AG04450 (cell line): ENCODE results near the gene RAVER1. TPM values are rescaled to one million over a fixed set of nuclear protein-coding genes. Genes with fewer than 3 reads are reported as not detected.

Experiments used
- CTCF ChIA-PET: fragments of 300-600, 350-600 bp; formaldehyde crosslinking; extraction: SDS; loops from one replicate; lab custom pipeline; 2022; ENCODE audit warnings: antibody characterized with exemption, inconsistent platforms; lab: Charles Lee
- POLR2A ChIA-PET: fragments of 350-600 bp; formaldehyde crosslinking; extraction: SDS; loops from one replicate; lab custom pipeline; 2021; ENCODE audit warnings: antibody characterized with exemption, inconsistent platforms; lab: Yijun Ruan, JAX
- DNase-seq: peaks from one replicate; pipeline ENCODE4 v3.0.0-alpha.2; 2011; ENCODE audit warnings: low read depth, low spot score
- H3K27ac ChIP-seq: one replicate; pipeline ENCODE4 v1.5.1; 2012; ENCODE audit warnings: low read depth, low read length, control low read depth
- H3K27me3 ChIP-seq: one replicate; pipeline ENCODE4 v1.6.0; 2012; ENCODE audit warnings: low read length; ENCODE audit not compliant: control insufficient read depth, insufficient read depth
- H3K4me3 ChIP-seq: 2 replicates; pipeline ENCODE4 v1.5.1; 2011; ENCODE audit warnings: mild to moderate bottlenecking, low read depth, low read length, control low read depth
- H3K9me3 ChIP-seq: 2 replicates; pipeline ENCODE4 v1.5.1; 2012; ENCODE audit warnings: low read length; ENCODE audit not compliant: control insufficient read depth, insufficient read depth
- polyA plus RNA-seq: library from polyadenylated mRNA; depleted of rRNA; stranded (reverse); fragments of >200 nt; gene quantifications from 2 replicates; pipeline ENCODE4 v1.2.3, GENCODE V29; 2011
- TF ChIP-seq, protein P1 (sequence below): IDR thresholded peaks from 2 replicates; pipeline ENCODE4 v1.5.1; 2011; ENCODE audit warnings: low read depth, low read length, control low read depth, inconsistent platforms

RAVER1 gene
- polyA plus RNA-seq, 1 experiment = 2.2 TPM

DNA sequence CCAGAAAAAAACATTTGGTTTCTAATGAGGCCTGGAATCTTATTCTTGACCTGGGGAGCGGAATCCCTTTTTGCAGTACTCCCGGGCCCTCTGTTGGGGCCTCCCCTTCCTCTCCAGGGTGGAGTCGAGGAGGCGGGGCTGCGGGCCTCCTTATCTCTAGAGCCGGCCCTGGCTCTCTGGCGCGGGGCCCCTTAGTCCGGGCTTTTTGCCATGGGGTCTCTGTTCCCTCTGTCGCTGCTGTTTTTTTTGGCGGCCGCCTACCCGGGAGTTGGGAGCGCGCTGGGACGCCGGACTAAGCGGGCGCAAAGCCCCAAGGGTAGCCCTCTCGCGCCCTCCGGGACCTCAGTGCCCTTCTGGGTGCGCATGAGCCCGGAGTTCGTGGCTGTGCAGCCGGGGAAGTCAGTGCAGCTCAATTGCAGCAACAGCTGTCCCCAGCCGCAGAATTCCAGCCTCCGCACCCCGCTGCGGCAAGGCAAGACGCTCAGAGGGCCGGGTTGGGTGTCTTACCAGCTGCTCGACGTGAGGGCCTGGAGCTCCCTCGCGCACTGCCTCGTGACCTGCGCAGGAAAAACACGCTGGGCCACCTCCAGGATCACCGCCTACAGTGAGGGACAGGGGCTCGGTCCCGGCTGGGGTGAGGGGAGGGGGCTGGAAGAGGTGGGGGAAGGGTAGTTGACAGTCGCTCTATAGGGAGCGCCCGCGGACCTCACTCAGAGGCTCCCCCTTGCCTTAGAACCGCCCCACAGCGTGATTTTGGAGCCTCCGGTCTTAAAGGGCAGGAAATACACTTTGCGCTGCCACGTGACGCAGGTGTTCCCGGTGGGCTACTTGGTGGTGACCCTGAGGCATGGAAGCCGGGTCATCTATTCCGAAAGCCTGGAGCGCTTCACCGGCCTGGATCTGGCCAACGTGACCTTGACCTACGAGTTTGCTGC lies 46.3 kb downstream of the RAVER1 start, which contains the start of gene ICAM4:
Gene ICAM4, plus strand, starts transcription at position 153 of the 935 bp plus-strand sequence. Its CDS starts 58 bp downstream, at position 211.
- Histone ChIP-seq H3K4me3 (peak within 1 kb of the TSS; percentile 7; the same call in 1 of the 2 replicates), H3K9me3 (no peaks in the 10 kb centered on the region; the same call in 1 of the 2 replicates), H3K27ac (peak within 1 kb of the TSS; percentile 21), H3K27me3 (no peaks in the 10 kb centered on the region)
- ChIA-PET CTCF (interaction anchor here (0.7 to 2.1 kb wide), 4 partner anchors 18 to 161 kb away, joined by 3 to 8 read pairs (median 4); no protein-coding TSS in a partner anchor), POLR2A (interaction anchor here (0.7 to 1.4 kb wide), 5 partner anchors 10 to 47 kb away, joined by 3 to 12 read pairs (median 5); partner anchors contain the start of genes ICAM1 and RAVER1)
- TF ChIP-seq, protein P1, sequence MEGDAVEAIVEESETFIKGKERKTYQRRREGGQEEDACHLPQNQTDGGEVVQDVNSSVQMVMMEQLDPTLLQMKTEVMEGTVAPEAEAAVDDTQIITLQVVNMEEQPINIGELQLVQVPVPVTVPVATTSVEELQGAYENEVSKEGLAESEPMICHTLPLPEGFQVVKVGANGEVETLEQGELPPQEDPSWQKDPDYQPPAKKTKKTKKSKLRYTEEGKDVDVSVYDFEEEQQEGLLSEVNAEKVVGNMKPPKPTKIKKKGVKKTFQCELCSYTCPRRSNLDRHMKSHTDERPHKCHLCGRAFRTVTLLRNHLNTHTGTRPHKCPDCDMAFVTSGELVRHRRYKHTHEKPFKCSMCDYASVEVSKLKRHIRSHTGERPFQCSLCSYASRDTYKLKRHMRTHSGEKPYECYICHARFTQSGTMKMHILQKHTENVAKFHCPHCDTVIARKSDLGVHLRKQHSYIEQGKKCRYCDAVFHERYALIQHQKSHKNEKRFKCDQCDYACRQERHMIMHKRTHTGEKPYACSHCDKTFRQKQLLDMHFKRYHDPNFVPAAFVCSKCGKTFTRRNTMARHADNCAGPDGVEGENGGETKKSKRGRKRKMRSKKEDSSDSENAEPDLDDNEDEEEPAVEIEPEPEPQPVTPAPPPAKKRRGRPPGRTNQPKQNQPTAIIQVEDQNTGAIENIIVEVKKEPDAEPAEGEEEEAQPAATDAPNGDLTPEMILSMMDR = no peak
- DNase-seq = no peak

DNA sequence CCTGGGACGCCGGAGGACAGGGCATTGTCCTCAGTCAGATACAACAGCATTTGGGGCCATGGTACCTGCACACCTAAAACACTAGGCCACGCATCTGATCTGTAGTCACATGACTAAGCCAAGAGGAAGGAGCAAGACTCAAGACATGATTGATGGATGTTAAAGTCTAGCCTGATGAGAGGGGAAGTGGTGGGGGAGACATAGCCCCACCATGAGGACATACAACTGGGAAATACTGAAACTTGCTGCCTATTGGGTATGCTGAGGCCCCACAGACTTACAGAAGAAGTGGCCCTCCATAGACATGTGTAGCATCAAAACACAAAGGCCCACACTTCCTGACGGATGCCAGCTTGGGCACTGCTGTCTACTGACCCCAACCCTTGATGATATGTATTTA lies 47.9 kb downstream of the RAVER1 start:
- CTCF ChIA-PET = interaction anchor here (1.1 to 2.1 kb wide), 3 partner anchors 16 to 132 kb away, joined by 3 to 8 read pairs (median 4); no protein-coding TSS in a partner anchor
- TF ChIP-seq, protein P1 = no peak
- POLR2A ChIA-PET = interaction anchor here (1.2 to 1.4 kb wide), 3 partner anchors 8 to 49 kb away, joined by 5 to 12 read pairs (median 11); partner anchors contain the start of genes ICAM1 and RAVER1

DNA sequence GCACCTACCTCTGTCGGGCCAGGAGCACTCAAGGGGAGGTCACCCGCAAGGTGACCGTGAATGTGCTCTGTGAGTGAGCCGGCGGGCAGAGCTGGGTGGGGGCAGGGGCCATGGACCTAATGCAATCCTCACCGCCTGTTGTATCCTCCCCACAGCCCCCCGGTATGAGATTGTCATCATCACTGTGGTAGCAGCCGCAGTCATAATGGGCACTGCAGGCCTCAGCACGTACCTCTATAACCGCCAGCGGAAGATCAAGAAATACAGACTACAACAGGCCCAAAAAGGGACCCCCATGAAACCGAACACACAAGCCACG lies 48.4 kb downstream of the RAVER1 start:
- no peak overlapping the region for H3K4me3 ChIP-seq
- H3K27ac ChIP-seq = no peak overlapping the region
- ChIA-PET CTCF (interaction anchor here (2.1 kb wide), 1 partner anchor 104 kb away, joined by 8 read pairs; no protein-coding TSS in a partner anchor), POLR2A (no interaction called here)
- TF ChIP-seq, protein P1 = no peak
- no peaks in the 10 kb centered on the region for H3K27me3 ChIP-seq
- DNase-seq = no peak
- H3K9me3 ChIP-seq = no peaks in the 10 kb centered on the region; the same call in 1 of the 2 replicates

More for the DNA sequence above, 47.9 kb downstream of the RAVER1 start:
- no peak overlapping the region for H3K27ac ChIP-seq
- no peak overlapping the region for H3K4me3 ChIP-seq
- no peaks in the 10 kb centered on the region for H3K27me3 ChIP-seq
- DNase-seq = no peak
- H3K9me3 ChIP-seq = no peaks in the 10 kb centered on the region; the same call in 1 of the 2 replicates

DNA sequence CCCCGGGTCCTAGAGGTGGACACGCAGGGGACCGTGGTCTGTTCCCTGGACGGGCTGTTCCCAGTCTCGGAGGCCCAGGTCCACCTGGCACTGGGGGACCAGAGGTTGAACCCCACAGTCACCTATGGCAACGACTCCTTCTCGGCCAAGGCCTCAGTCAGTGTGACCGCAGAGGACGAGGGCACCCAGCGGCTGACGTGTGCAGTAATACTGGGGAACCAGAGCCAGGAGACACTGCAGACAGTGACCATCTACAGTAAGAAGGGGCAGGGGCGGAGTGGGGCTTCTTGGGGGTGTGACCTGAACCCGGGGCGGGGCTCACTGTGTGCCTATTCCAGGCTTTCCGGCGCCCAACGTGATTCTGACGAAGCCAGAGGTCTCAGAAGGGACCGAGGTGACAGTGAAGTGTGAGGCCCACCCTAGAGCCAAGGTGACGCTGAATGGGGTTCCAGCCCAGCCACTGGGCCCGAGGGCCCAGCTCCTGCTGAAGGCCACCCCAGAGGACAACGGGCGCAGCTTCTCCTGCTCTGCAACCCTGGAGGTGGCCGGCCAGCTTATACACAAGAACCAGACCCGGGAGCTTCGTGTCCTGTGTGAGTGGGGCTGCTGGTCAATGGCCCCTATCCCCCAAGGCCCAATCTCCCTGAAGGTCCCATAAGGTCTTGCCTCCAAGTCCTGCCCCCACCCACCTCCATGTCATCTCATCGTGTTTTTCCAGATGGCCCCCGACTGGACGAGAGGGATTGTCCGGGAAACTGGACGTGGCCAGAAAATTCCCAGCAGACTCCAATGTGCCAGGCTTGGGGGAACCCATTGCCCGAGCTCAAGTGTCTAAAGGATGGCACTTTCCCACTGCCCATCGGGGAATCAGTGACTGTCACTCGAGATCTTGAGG lies 49.0 kb downstream of the RAVER1 start:
- Histone ChIP-seq H3K27me3 (no peaks in the 10 kb centered on the region), H3K9me3 (no peaks in the 10 kb centered on the region; the same call in 1 of the 2 replicates), H3K27ac (no peak overlapping the region), H3K4me3 (no peak overlapping the region)
- CTCF ChIA-PET = no interaction called here
- TF ChIP-seq, protein P1 = no peak
- POLR2A ChIA-PET = no interaction called here
- DNase-seq = no peak
